HG03103 (cell line): ENCODE data around the gene LRRN4CL.
"Not testable (repeated sequence)": the region's sequence is repeated elsewhere in the genome, so short reads cannot be mapped to it uniquely, and the experiment has no call there.

Experiments
- ATAC-seq: cut with Tn5 transposase; IDR thresholded peaks from one replicate; pipeline ENCODE4 v1.9.1; 2021; ENCODE audit warnings: low read depth; ENCODE audit not compliant: unreplicated experiment

The LRRN4CL gene

DNA sequence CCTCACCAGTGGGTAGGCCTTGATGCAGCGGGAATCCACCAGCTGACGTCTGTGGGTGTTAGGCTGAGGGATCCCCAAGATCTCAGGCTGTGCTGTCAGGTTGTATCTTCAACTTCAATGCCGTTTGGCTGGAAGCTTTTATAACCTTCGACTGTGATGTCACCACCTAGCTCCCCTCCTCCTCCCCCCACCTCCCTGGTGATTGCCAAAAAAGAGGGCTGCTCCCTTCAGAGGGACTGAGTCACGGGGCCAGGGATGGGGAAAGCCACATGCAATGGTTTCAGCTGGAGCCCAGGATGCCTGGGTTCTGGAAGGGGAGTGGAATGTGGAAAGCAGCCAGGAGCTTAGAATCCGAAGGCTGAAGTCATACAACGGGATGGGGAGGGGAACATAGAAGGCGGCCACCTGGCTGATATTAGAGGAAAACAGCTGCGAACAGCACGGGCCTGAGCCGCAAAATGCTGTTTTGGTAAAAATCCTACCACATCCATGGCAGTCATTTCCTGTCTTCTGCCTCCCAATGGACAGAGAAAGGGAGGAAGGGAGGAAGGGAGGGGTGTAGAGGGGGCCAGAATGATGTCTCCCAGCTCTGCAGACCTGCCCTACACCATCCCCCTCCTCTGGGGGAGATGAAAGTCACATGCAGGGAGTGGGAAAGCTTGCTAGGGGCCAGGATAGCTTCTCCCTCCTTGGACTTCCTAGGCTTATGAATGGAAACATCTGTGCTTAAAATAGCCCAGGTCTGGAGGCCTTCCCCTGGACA is at the start of gene LRRN4CL:
Gene LRRN4CL, minus strand, starts transcription at position 110 of the 763 bp plus-strand sequence. CDS start 1,022 bp downstream, outside the sequence.
- ATAC-seq = no peak

GRCh38 chr11:62737196-62737595 is 47.9 kb upstream of the LRRN4CL start:
- no peak for ATAC-seq

DNA sequence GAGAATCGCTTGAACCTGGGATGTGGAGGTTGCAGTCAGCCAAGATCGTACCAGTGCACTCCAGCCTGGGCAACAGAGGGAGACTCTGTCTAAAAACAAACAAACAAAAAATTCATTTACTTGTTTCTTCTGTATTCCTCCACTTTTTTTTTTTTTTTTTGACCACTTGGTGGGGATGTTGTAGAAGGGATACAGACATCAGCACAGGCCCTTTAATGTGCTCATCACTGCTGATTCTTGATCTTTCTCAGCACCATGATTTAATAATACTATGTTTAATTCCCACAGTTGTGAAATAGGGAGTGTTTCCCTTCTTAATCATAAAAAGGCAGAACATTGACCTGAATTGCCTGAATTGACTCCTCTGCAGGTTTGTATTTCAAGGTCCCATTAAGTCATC is 43.5 kb upstream of the LRRN4CL start:
- no peak for ATAC-seq

DNA sequence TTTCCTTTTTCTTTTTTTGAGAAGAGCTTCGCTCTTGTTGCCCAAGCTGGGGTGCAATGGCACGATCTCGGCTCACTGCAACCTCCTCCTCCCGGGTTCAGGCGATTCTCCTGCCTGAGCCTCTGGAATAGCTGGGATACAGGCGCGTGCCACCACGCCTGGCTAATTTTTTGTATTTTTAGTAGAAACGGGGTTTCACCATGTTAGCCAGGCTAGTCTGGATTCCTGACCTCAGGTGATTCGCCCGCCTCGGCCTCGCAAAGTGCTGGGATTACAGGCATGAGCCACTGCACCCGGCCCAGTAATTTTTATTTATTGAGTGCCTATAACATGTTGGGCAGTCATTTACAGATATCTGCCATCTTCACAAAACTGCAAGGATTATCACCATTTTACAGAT is 40.7 kb upstream of the LRRN4CL start:
- ATAC-seq = not testable (repeated sequence)

GRCh38 chr11:62728171-62728988 is 39.0 kb upstream of the LRRN4CL start, which contains the start of gene TTC9C:
TSS of gene TTC9C (plus strand) at chr11:62728486. CDS start at chr11:62728849, 363 bp downstream.
- peak; percentile 23 for ATAC-seq

- ATAC-seq = peak; percentile 33
Measured at GRCh38 chr11:62727872-62728170, 38.5 kb upstream of the LRRN4CL start.

DNA sequence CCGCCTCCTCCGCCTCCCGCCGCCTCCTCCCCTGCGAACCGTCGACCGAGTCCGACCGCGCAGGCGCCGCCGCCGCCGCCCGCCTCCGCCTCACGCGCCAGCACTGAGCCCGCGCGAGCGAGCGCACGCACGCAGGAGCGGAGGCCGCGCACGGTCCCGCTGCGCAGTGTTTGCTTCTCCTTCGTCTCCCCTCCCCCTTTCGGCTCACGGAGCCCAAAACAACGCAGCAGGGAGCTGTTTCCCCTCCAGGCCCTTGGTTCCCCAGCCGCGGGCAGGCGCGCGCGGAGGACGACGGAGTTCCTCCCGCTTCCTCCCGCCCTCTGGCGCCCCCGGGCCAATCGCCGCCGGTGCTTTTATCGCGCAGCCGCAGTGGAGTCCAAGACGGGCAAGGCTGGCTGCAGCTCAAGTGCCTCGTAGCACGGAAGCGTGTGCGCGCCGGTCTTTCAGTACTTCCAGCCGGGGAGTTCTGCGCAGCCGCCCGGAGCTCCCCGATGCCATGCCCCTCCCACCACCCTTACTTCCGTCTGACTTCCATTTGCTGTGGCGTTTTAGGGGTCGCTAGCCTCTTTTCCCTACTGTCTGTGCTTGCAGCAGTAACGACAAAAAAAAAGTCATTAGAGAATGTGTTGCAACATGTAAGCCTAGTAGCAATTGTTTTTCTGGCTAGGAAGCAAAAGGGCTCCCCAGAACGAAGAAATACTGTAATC is 38.0 kb upstream of the LRRN4CL start, which contains the start of gene HNRNPUL2:
Gene HNRNPUL2, minus strand, starts transcription at position 293 of the 707 bp plus-strand sequence. CDS start 301 bp downstream, outside the sequence.
- peak; percentile 56 for ATAC-seq

- peak; percentile 9 for ATAC-seq
Measured at GRCh38 chr11:62726915-62727164, 37.5 kb upstream of the LRRN4CL start.

- ATAC-seq = no peak
Measured at GRCh38 chr11:62726156-62726914, 37.0 kb upstream of the LRRN4CL start.

- no peak for ATAC-seq
Measured at GRCh38 chr11:62725646-62726045, 36.3 kb upstream of the LRRN4CL start.

- ATAC-seq = no peak
Measured at GRCh38 chr11:62724171-62724570, 34.8 kb upstream of the LRRN4CL start.

- ATAC-seq = no peak
Measured at GRCh38 chr11:62721994-62722393, 32.7 kb upstream of the LRRN4CL start.

GRCh38 chr11:62719302-62719978 is 30.1 kb upstream of the LRRN4CL start:
- ATAC-seq = no peak

GRCh38 chr11:62716816-62717215 is 27.5 kb upstream of the LRRN4CL start:
- no peak for ATAC-seq

- no peak for ATAC-seq
Measured at GRCh38 chr11:62716206-62716605, 26.9 kb upstream of the LRRN4CL start.

DNA sequence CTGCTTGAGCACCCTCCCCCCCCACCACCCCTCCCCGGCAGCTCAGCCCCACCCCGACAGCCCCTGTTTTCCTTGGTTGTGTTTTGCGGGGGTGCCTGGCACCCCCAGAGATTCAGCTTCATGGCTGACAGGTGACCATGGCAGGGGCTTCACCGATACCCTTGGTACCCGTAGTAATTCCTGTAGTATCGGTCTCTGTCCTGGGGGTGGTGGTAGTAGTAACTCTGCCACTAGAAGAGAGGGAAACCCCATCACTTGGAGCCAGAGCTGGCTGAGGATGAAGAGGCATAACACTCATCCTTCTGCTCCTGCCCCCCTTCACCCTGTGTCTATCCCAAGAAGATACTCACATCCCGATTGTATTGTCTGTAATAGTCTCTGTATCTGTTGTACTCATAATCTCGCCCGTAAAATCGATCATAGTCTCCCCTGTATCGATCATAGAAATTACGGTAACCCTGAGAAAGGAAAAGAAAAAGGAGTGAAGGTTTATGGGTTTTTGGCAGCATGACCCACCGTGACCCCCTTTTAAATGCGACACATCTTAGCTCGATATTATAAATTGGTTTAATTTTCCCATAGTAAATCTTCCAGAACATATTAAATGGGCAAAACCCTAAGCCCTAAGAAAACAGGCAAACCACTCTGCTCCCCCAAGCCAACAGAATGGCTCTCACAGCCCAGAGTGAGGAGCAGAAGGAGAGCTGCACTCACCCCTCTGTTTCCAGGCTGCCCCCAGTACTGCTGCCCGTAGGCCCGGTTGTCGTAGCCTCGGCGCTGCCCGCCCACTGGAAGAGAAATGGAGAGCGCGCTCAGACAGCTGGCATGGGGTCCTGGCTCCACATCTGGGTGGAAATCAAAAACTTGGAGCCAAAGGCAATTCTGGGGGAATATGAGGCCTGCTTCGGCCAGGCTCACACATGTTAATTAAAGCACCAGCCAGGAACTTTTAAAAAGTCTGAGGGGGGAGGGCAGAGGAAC is 26.1 kb upstream of the LRRN4CL start:
- ATAC-seq = no peak

DNA sequence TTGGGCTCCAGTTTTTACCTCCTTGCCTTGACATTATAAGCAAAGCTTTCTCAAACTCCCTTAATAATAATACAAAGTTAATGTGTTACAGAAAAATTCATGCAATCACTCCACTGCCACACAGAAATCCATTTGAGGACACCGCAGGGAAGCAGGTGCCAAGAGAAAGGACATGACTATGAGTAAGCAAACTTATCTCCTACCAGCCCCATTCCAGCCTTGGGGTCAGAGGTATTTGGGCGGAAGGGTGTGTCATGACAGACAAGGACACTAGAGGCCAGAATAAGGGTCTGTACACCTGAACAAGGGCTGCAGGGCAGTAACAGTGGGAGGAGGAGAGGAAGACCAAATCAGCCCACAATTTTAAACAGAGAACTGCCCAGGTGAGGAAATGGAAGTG is 24.0 kb upstream of the LRRN4CL start:
- no peak for ATAC-seq

DNA sequence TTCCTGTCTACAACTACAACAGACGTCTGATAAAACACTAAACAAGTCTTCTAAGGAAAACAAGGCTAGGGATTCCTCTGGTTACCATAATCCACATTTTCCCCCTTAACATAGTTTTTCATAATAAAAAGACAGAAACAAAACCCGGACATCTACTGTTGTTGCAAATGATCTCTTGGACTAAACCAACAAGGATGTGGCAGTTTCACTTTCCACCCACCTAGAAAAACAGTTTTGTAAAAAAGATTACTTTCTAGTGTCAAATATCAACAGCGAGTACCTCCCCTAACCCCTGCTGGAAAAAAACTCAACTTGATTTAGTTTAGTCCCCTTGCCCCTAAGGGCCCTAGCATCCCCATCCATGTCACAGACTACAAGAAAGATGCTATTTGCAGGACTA is 23.5 kb upstream of the LRRN4CL start:
- ATAC-seq = no peak

DNA sequence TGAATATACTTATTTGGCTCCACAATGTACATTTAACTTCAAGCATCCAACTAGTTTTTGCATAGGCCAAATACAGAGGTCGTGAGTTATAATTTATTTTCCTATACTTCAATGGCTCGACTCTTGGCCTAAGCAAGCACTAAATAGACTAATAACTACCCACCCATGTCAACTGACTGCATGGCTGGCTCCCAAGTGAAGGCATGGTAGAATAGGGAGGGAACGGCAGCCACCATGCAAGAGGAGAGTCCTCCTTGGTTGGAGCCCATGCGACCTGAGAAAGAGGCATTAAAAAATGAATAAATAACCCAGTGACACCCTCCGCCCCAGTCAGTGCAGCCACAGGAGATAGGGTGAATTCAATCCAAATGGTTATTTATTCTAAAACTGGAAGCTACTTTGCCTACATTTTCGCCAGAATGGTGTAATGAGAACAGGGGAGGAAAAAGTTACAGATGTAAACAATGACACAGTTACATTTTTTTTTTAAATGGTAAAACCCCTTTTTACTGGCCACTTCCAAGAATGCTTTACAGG is 23.0 kb upstream of the LRRN4CL start:
- ATAC-seq = no peak
